ENCODE measurements around the gene TIGD1. TPM values are rescaled to one million over a fixed set of nuclear protein-coding genes. Genes with fewer than 3 reads are reported as not detected.
A peak's percentile ranks its signal among the peaks of the same experiment; 100 is the strongest.

TIGD1 gene
- polyA plus RNA-seq, 1 of the 3 experiments (the other 2 are of a cell fraction): 4.6 TPM

DNA sequence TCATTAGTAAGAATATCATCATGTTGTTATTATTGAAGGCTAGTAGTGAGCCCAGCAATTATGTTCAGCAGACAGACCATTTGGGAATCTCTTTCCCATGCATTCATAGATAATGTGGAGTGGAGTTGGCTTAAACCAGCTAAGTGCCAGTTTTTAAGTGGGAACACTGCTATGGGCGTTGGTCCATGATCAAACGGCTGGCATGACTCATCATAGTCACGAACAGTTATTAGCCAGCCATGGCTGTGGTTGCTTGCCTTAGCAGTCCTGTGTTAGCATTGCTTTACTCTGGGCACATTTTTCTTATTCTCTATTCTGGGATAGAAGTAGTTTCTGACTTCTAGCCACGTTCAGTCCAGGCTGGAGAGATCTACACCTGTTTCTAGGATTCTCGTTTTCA lies 17.8 kb upstream of the TIGD1 start:
- no peak for TF ChIP-seq JUND (IDR thresholded peaks at IDR 0.05)
- TF ChIP-seq FOSL2 (IDR thresholded peaks at IDR 0.05; ENCODE audit: borderline replicate concordance, low read depth): peak; percentile 53; the same call in 1 of the 2 replicates
- no peak for TF ChIP-seq RCOR1 (IDR thresholded peaks at IDR 0.05; ENCODE audit: low read length)
- 51% methylated on average over 5 of the region's 5 CpGs for WGBS (ENCODE audit: low lambda C conversion rate)
- Histone ChIP-seq H3K4me1 (ENCODE audit: control insufficient read depth in 1 of 2, insufficient read depth in 2 of 2, low read depth in 1 of 2, low read length in 1 of 2) (no peaks in the 10 kb centered on the region), H3K9ac (no peak overlapping the region), H3F3A (replicated peaks; ENCODE audit: insufficient read depth) (no peaks in the 10 kb centered on the region), H4K20me1 (ENCODE audit: insufficient read depth) (no peaks in the 10 kb centered on the region), H3K9me2 (no peaks in the 10 kb centered on the region), H2AFZ (ENCODE audit: low read depth) (no peak overlapping the region), H3K36me3 (replicated peaks in 1 of 2; ENCODE audit: control insufficient read depth in 1 of 2, insufficient read depth in 2 of 2, low read length in 1 of 2) (peaks cover 73 to 75% of the 10 kb centered on the region in 2 experiments), H3K27me3 (ENCODE audit: insufficient read depth) (no peaks in the 10 kb centered on the region), H3K4me2 (no peak overlapping the region), H3K4me3 (ENCODE audit: low read depth in 2 of 2, low read length in 1 of 2) (no peak overlapping the region), H3K79me2 (ENCODE audit: insufficient read depth) (peaks cover 3% of the 10 kb centered on the region; the same call in 1 of the 2 replicates), H3K9me3 (no peaks in the 10 kb centered on the region), H3K27ac (ENCODE audit: low read depth in 2 of 2, low read length in 1 of 2) (0 out of 4 replicates have a peak overlapping the region, but pooled peaks of 1 of the 2 experiments have one; percentile 2)
- ChIA-PET POLR2A (interaction anchor here (0.8 kb wide), 1 partner anchor 10 kb away, joined by 3 read pairs; no protein-coding TSS in a partner anchor), CTCF (interaction anchor here (1.1 kb wide), 1 partner anchor 285 kb away, joined by 3 read pairs; no protein-coding TSS in a partner anchor)
- DNase-seq: no peak

DNA sequence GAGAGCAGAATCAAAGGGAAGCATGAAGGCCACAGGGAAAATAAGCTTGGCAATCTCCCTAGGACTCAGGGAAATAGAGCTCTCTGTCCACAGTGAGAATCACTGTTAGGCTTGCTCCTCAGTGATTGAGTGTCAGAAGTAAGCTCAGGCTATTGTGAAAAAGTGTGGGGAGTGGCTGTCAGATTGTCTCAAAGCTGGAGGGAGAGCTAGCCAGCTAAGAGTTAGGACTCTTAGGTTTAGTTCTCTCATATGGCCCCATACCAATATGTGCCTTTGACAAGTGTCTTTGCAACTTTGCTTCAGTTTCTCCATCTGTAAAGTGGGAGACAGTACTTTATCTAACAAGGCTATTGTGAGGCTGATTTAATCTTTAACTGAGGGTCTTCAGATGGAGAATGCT lies 17.4 kb upstream of the TIGD1 start:
- no peaks in the 10 kb centered on the region for H4K20me1 ChIP-seq (ENCODE audit: insufficient read depth)
- no peak for TF ChIP-seq TCF12 (IDR thresholded peaks at IDR 0.05)
- TF ChIP-seq FOSL2 (IDR thresholded peaks at IDR 0.05; ENCODE audit: borderline replicate concordance, low read depth): no peak
- no peak for TF ChIP-seq USF1 (IDR thresholded peaks at IDR 0.05; ENCODE audit: borderline replicate concordance, low read depth)
- no peak for TF ChIP-seq RXRA (IDR thresholded peaks at IDR 0.05; ENCODE audit: borderline replicate concordance, low read depth)
- no peak for TF ChIP-seq EP300 (IDR thresholded peaks at IDR 0.05; ENCODE audit: borderline replicate concordance in 1 of 2, low read depth in 1 of 2, low read length in 1 of 2)
- TF ChIP-seq, protein P1, sequence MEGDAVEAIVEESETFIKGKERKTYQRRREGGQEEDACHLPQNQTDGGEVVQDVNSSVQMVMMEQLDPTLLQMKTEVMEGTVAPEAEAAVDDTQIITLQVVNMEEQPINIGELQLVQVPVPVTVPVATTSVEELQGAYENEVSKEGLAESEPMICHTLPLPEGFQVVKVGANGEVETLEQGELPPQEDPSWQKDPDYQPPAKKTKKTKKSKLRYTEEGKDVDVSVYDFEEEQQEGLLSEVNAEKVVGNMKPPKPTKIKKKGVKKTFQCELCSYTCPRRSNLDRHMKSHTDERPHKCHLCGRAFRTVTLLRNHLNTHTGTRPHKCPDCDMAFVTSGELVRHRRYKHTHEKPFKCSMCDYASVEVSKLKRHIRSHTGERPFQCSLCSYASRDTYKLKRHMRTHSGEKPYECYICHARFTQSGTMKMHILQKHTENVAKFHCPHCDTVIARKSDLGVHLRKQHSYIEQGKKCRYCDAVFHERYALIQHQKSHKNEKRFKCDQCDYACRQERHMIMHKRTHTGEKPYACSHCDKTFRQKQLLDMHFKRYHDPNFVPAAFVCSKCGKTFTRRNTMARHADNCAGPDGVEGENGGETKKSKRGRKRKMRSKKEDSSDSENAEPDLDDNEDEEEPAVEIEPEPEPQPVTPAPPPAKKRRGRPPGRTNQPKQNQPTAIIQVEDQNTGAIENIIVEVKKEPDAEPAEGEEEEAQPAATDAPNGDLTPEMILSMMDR (IDR thresholded peaks at IDR 0.05): no peak
- TF ChIP-seq ELF1 (IDR thresholded peaks at IDR 0.05): no peak
- no peak for TF ChIP-seq TAF1 (IDR thresholded peaks at IDR 0.05; ENCODE audit: borderline replicate concordance, low read depth, low read length)
- TF ChIP-seq SIN3A (IDR thresholded peaks at IDR 0.05; ENCODE audit: borderline replicate concordance, low read depth, low read length): no peak
- no peak for TF ChIP-seq FOXJ3 (CRISPR knock-in tag; IDR thresholded peaks at IDR 0.05)
- no peak for TF ChIP-seq NFIC (IDR thresholded peaks at IDR 0.05; ENCODE audit: borderline replicate concordance)
- TF ChIP-seq, protein P2, sequence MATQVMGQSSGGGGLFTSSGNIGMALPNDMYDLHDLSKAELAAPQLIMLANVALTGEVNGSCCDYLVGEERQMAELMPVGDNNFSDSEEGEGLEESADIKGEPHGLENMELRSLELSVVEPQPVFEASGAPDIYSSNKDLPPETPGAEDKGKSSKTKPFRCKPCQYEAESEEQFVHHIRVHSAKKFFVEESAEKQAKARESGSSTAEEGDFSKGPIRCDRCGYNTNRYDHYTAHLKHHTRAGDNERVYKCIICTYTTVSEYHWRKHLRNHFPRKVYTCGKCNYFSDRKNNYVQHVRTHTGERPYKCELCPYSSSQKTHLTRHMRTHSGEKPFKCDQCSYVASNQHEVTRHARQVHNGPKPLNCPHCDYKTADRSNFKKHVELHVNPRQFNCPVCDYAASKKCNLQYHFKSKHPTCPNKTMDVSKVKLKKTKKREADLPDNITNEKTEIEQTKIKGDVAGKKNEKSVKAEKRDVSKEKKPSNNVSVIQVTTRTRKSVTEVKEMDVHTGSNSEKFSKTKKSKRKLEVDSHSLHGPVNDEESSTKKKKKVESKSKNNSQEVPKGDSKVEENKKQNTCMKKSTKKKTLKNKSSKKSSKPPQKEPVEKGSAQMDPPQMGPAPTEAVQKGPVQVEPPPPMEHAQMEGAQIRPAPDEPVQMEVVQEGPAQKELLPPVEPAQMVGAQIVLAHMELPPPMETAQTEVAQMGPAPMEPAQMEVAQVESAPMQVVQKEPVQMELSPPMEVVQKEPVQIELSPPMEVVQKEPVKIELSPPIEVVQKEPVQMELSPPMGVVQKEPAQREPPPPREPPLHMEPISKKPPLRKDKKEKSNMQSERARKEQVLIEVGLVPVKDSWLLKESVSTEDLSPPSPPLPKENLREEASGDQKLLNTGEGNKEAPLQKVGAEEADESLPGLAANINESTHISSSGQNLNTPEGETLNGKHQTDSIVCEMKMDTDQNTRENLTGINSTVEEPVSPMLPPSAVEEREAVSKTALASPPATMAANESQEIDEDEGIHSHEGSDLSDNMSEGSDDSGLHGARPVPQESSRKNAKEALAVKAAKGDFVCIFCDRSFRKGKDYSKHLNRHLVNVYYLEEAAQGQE (IDR thresholded peaks at IDR 0.05; ENCODE audit: low read depth, low read length): no peak
- TF ChIP-seq POLR2AphosphoS5 (IDR thresholded peaks at IDR 0.05; ENCODE audit: low read depth, low read length): no peak
- TF ChIP-seq GABPA (IDR thresholded peaks at IDR 0.05; ENCODE audit: low read depth): no peak
- CTCF ChIA-PET: interaction anchor here (1.1 kb wide), 1 partner anchor 285 kb away, joined by 3 read pairs; no protein-coding TSS in a partner anchor
- H3K27me3 ChIP-seq (ENCODE audit: insufficient read depth): no peaks in the 10 kb centered on the region
- H3K4me1 ChIP-seq (ENCODE audit: control insufficient read depth in 1 of 2, insufficient read depth in 2 of 2, low read depth in 1 of 2, low read length in 1 of 2): no peaks in the 10 kb centered on the region
- H3K9me3 ChIP-seq: no peaks in the 10 kb centered on the region
- no peak for DNase-seq
- peaks cover 73 to 76% of the 10 kb centered on the region in 2 experiments for H3K36me3 ChIP-seq (replicated peaks in 1 of 2; ENCODE audit: control insufficient read depth in 1 of 2, insufficient read depth in 2 of 2, low read length in 1 of 2)
- H3F3A ChIP-seq (replicated peaks; ENCODE audit: insufficient read depth): no peaks in the 10 kb centered on the region
- no peak overlapping the region for H3K4me2 ChIP-seq
- H3K9ac ChIP-seq: no peak overlapping the region
- no peak overlapping the region for H2AFZ ChIP-seq (ENCODE audit: low read depth)
- peaks cover 3% of the 10 kb centered on the region; the same call in 1 of the 2 replicates for H3K79me2 ChIP-seq (ENCODE audit: insufficient read depth)
- no peak overlapping the region for H3K4me3 ChIP-seq (ENCODE audit: low read depth in 2 of 2, low read length in 1 of 2)
- H3K9me2 ChIP-seq: no peaks in the 10 kb centered on the region
- H3K27ac ChIP-seq (ENCODE audit: low read depth in 2 of 2, low read length in 1 of 2): 0 out of 4 replicates have a peak overlapping the region, but pooled peaks of 1 of the 2 experiments have one; percentile 2
- POLR2A ChIA-PET: interaction anchor here (0.8 kb wide), 1 partner anchor 11 kb away, joined by 3 read pairs; no protein-coding TSS in a partner anchor
